Activated T-helper 1 cell treated with anti-CD3 and anti-CD28 coated beads, Interleukin-12 subunit alpha, Interleukin-12 subunit beta, Interleukin-2, Interleukin-4 antibody, amounts not matched to agents 30 ng/mL and 10 ng/mL and 1 ng/mL, durations not matched to agents 14 hours and 24 hours and 36 hours (primary cell): Measurements from ENCODE around the gene ATOX1. TPM values are rescaled to one million over a fixed set of nuclear protein-coding genes. Genes with fewer than 3 reads are reported as not detected.
A peak's percentile ranks its signal among the peaks of the same experiment; 100 is the strongest.
"Not testable (repeated sequence)": the region's sequence is repeated elsewhere in the genome, so short reads cannot be mapped to it uniquely, and the experiment has no call there.

Experiments
- DNase-seq: peaks from one replicate; pipeline ENCODE4 v3.0.0; 2021; ENCODE audit warnings: low spot score
- H3K27ac Mint-ChIP-seq: one replicate; pipeline ENCODE4 v1.8.0; 2021; ENCODE audit warnings: mild to moderate bottlenecking, mixed read lengths
- H3K27me3 Mint-ChIP-seq: one replicate; pipeline ENCODE4 v1.8.0; 2022; ENCODE audit warnings: mild to moderate bottlenecking, moderate library complexity, mixed read lengths; ENCODE audit not compliant: insufficient read depth
- H3K36me3 Mint-ChIP-seq: one replicate; pipeline ENCODE4 v1.8.0; 2021; ENCODE audit warnings: low read depth, mixed read lengths
- H3K4me1 Mint-ChIP-seq: one replicate; pipeline ENCODE4 v1.8.0; 2021; ENCODE audit warnings: low read depth, mixed read lengths
- H3K4me3 Mint-ChIP-seq: one replicate; pipeline ENCODE4 v1.8.0; 2021; ENCODE audit warnings: mild to moderate bottlenecking, moderate library complexity, mixed read lengths
- H3K9me3 Mint-ChIP-seq: one replicate; pipeline ENCODE4 v1.8.0; 2021; ENCODE audit warnings: mixed read lengths
- intact Hi-C: fragments of 100-400 bp; cut with micrococcal nuclease; formaldehyde crosslinking; loops from one replicate; pipeline ENCODE4 v1.15.1; 2024
- total RNA-seq: library from RNA; stranded (reverse); gene quantifications from 2 replicates; pipeline ENCODE4 v1.2.3, GENCODE V29; 2022

Gene ATOX1
- total RNA-seq, 1 donor from 2014 or later: 83.7 TPM

- Mint-ChIP-seq H3K9me3 (no peaks in the 10 kb centered on the region), H3K4me1 (peaks cover 12% of the 10 kb centered on the region), H3K27ac (no peak overlapping the region), H3K27me3 (no peaks in the 10 kb centered on the region), H3K4me3 (no peak overlapping the region), H3K36me3 (peaks cover 22% of the 10 kb centered on the region)
- no peak for DNase-seq
- intact Hi-C loops: no loop called here
Measured at GRCh38 chr5:151739395-151739794, 19.0 kb downstream of the ATOX1 start.

GRCh38 chr5:151738125-151738848 lies 20.1 kb downstream of the ATOX1 start:
- Mint-ChIP-seq H3K27me3 (no peaks in the 10 kb centered on the region), H3K9me3 (no peaks in the 10 kb centered on the region), H3K36me3 (peaks cover 20% of the 10 kb centered on the region), H3K4me3 (no peak overlapping the region), H3K4me1 (peaks cover 10% of the 10 kb centered on the region), H3K27ac (no peak overlapping the region)
- DNase-seq: no peak
- intact Hi-C loops: no loop called here

GRCh38 chr5:151737431-151737830 lies 21.0 kb downstream of the ATOX1 start:
- H3K27me3 Mint-ChIP-seq: no peaks in the 10 kb centered on the region
- intact Hi-C loops: no loop called here
- no peak for DNase-seq
- no peaks in the 10 kb centered on the region for H3K9me3 Mint-ChIP-seq
- H3K27ac Mint-ChIP-seq: no peak overlapping the region
- no peak overlapping the region for H3K4me3 Mint-ChIP-seq
- H3K36me3 Mint-ChIP-seq: peaks cover 18% of the 10 kb centered on the region
- H3K4me1 Mint-ChIP-seq: peaks cover under 1% of the 10 kb centered on the region

GRCh38 chr5:151735646-151736045 lies 22.8 kb downstream of the ATOX1 start:
- H3K27me3 Mint-ChIP-seq: no peaks in the 10 kb centered on the region
- intact Hi-C loops: no loop called here
- H3K9me3 Mint-ChIP-seq: no peaks in the 10 kb centered on the region
- DNase-seq: no peak
- no peak overlapping the region for H3K4me3 Mint-ChIP-seq
- H3K36me3 Mint-ChIP-seq: peaks cover 13% of the 10 kb centered on the region
- no peaks in the 10 kb centered on the region for H3K4me1 Mint-ChIP-seq
- H3K27ac Mint-ChIP-seq: no peak overlapping the region

- peaks cover 22% of the 10 kb centered on the region for H3K36me3 Mint-ChIP-seq
- no peak overlapping the region for H3K27ac Mint-ChIP-seq
- no peaks in the 10 kb centered on the region for H3K27me3 Mint-ChIP-seq
- peaks cover 10% of the 10 kb centered on the region for H3K4me1 Mint-ChIP-seq
- peaks cover 10% of the 10 kb centered on the region for H3K9me3 Mint-ChIP-seq
- no peak overlapping the region for H3K4me3 Mint-ChIP-seq
- intact Hi-C loops: no loop called here
- no peak for DNase-seq
Measured at GRCh38 chr5:151734064-151734408, 24.4 kb downstream of the ATOX1 start.

- peaks cover 10% of the 10 kb centered on the region for H3K4me1 Mint-ChIP-seq
- no peak overlapping the region for H3K27ac Mint-ChIP-seq
- DNase-seq: no peak
- intact Hi-C loops: no loop called here
- H3K4me3 Mint-ChIP-seq: no peak overlapping the region
- no peaks in the 10 kb centered on the region for H3K27me3 Mint-ChIP-seq
- peaks cover 10% of the 10 kb centered on the region for H3K9me3 Mint-ChIP-seq
- H3K36me3 Mint-ChIP-seq: peaks cover 21% of the 10 kb centered on the region
Measured at GRCh38 chr5:151733358-151734063, 24.9 kb downstream of the ATOX1 start.

GRCh38 chr5:151730381-151730780 lies 28.1 kb downstream of the ATOX1 start:
- Mint-ChIP-seq H3K4me1 (peaks cover 10% of the 10 kb centered on the region), H3K27me3 (no peaks in the 10 kb centered on the region), H3K36me3 (peaks cover 24% of the 10 kb centered on the region), H3K27ac (no peak overlapping the region), H3K4me3 (no peak overlapping the region), H3K9me3 (peaks cover 10% of the 10 kb centered on the region)
- no peak for DNase-seq
- intact Hi-C loops: no loop called here

- H3K27ac Mint-ChIP-seq, H3K4me3 Mint-ChIP-seq, DNase-seq, intact Hi-C loops, H3K27me3 Mint-ChIP-seq: not testable (repeated sequence)
- peaks cover 10% of the 10 kb centered on the region for H3K4me1 Mint-ChIP-seq
- peaks cover 24% of the 10 kb centered on the region for H3K36me3 Mint-ChIP-seq
- H3K9me3 Mint-ChIP-seq: peaks cover 10% of the 10 kb centered on the region
Measured at GRCh38 chr5:151729597-151729996, 28.8 kb downstream of the ATOX1 start.

GRCh38 chr5:151724360-151724759 lies 34.1 kb downstream of the ATOX1 start:
- Mint-ChIP-seq H3K36me3 (peaks cover 8% of the 10 kb centered on the region), H3K4me3 (no peak overlapping the region), H3K27ac (no peak overlapping the region), H3K4me1 (peaks cover 18% of the 10 kb centered on the region), H3K27me3 (no peaks in the 10 kb centered on the region), H3K9me3 (peaks cover 3% of the 10 kb centered on the region)
- intact Hi-C loops: no loop called here
- DNase-seq: no peak

- intact Hi-C loops: no loop called here
- H3K4me3 Mint-ChIP-seq: no peak overlapping the region
- no peaks in the 10 kb centered on the region for H3K36me3 Mint-ChIP-seq
- DNase-seq: no peak
- peaks cover 15% of the 10 kb centered on the region for H3K4me1 Mint-ChIP-seq
- H3K9me3 Mint-ChIP-seq: no peaks in the 10 kb centered on the region
- H3K27ac Mint-ChIP-seq: no peak overlapping the region
- no peaks in the 10 kb centered on the region for H3K27me3 Mint-ChIP-seq
Measured at GRCh38 chr5:151722546-151722945, 35.9 kb downstream of the ATOX1 start.

GRCh38 chr5:151721812-151722391 lies 36.5 kb downstream of the ATOX1 start:
- H3K9me3 Mint-ChIP-seq: no peaks in the 10 kb centered on the region
- H3K27me3 Mint-ChIP-seq: no peaks in the 10 kb centered on the region
- no peak overlapping the region for H3K4me3 Mint-ChIP-seq
- intact Hi-C loops: no loop called here
- DNase-seq: no peak
- H3K36me3 Mint-ChIP-seq: no peaks in the 10 kb centered on the region
- H3K27ac Mint-ChIP-seq: no peak overlapping the region
- H3K4me1 Mint-ChIP-seq: peaks cover 15% of the 10 kb centered on the region

GRCh38 chr5:151721087-151721646 lies 37.3 kb downstream of the ATOX1 start:
- intact Hi-C loops: no loop called here
- H3K4me1 Mint-ChIP-seq: peaks cover 15% of the 10 kb centered on the region

GRCh38 chr5:151720215-151720614 lies 38.2 kb downstream of the ATOX1 start:
- no peaks in the 10 kb centered on the region for H3K36me3 Mint-ChIP-seq
- H3K4me3 Mint-ChIP-seq: no peak overlapping the region
- intact Hi-C loops: no loop called here
- H3K27ac Mint-ChIP-seq: no peak overlapping the region
- no peaks in the 10 kb centered on the region for H3K9me3 Mint-ChIP-seq
- DNase-seq: no peak
- H3K27me3 Mint-ChIP-seq: no peaks in the 10 kb centered on the region
- peaks cover 15% of the 10 kb centered on the region for H3K4me1 Mint-ChIP-seq

More at GRCh38 chr5:151721087-151721646, 37.3 kb downstream of the ATOX1 start:
- H3K27me3 Mint-ChIP-seq: no peaks in the 10 kb centered on the region
- H3K36me3 Mint-ChIP-seq: no peaks in the 10 kb centered on the region
- H3K4me3 Mint-ChIP-seq: no peak overlapping the region
- H3K9me3 Mint-ChIP-seq: no peaks in the 10 kb centered on the region
- peak overlapping the region; percentile 73 for H3K27ac Mint-ChIP-seq
- no peak for DNase-seq
